Head of caudate nucleus (tissue), 42 donors: ENCODE results near the gene HDAC10.

Experiments
- DNase-seq, 42 donors: peaks; one replicate each; pipeline versions ENCODE4 v3.0.0 to v3.0.0-alpha.2; 2020 to 2021; ENCODE audit warnings: mixed read lengths in 7 of 42
- intact Hi-C: fragments of 100-400 bp; cut with DNase I; formaldehyde crosslinking; loops from one replicate; pipeline ENCODE4 v1.15.0; 2022

The HDAC10 gene

DNA sequence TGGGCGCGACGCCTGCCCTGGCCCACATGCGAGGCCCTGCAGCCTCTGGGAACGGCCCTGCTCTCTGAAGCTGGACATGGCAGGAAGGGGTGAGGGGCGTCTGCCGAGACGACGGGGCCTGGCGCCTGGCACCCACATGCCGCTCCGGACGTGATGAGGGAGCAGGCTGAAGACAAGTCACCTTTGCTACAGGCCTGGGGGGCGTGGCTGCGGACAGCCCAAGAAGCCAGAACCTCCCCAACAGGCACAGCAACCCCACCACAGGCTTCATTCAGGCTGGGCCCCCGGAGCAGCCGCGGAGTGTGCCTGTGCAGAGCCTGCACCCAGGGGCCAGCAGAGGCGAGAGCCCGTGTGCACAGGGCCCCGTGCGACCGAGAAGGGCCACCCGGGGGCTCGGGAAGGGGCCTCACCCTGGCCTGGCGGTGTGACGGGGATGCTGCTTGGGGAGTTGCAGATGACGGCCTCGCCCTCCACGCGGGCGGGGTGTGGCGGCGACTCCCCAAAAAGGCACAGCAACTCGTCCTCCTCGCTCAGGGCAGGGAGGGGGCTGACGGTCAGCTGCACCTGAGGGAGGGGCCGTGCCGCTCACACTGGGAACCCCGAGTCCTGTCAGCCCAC is 35.7 kb upstream of the HDAC10 start:
- intact Hi-C loops: no loop called here
- DNase-seq: no peak

GRCh38 chr22:50286275-50286674 is 35.2 kb upstream of the HDAC10 start:
- DNase-seq: no peak
- intact Hi-C loops: no loop called here

- intact Hi-C loops: no loop called here
- DNase-seq: no peak
These were observed 34.6 kb upstream of the HDAC10 start for GRCh38 chr22:50285568-50286229.

GRCh38 chr22:50284479-50284878 is 33.4 kb upstream of the HDAC10 start:
- DNase-seq: no peak
- intact Hi-C loops: no loop called here

GRCh38 chr22:50283821-50284220 is 32.8 kb upstream of the HDAC10 start:
- DNase-seq: no peak
- intact Hi-C loops: no loop called here

GRCh38 chr22:50282361-50283155 is 31.5 kb upstream of the HDAC10 start:
- no peak for DNase-seq
- intact Hi-C loops: no loop called here

GRCh38 chr22:50281957-50282356 is 30.9 kb upstream of the HDAC10 start:
- DNase-seq: no peak
- intact Hi-C loops: no loop called here

DNA sequence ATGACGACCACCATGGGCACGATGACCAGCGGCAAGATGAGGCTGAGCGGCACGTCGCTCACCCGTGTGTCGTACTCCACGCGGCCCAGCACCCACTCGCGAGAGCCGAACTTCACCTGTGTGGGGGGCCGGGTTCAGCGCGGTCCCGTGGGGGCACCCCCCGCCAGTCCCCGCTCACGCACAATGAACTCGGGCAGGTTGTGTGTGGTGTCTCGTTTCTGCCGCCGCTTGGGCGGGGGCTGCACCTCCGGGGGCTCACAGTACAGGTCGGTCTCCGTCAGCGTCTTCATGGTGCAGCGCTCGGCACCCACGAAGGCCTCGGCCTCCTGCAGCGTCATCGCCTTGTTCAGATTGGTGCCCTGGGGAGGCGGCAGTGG is 30.3 kb upstream of the HDAC10 start:
- intact Hi-C loops: no loop called here
- DNase-seq: no peak

- DNase-seq: no peak
- intact Hi-C loops: no loop called here
These were observed 29.8 kb upstream of the HDAC10 start for GRCh38 chr22:50280708-50281383.

GRCh38 chr22:50280022-50280707 is 29.1 kb upstream of the HDAC10 start:
- intact Hi-C loops: no loop called here
- no peak for DNase-seq

DNA sequence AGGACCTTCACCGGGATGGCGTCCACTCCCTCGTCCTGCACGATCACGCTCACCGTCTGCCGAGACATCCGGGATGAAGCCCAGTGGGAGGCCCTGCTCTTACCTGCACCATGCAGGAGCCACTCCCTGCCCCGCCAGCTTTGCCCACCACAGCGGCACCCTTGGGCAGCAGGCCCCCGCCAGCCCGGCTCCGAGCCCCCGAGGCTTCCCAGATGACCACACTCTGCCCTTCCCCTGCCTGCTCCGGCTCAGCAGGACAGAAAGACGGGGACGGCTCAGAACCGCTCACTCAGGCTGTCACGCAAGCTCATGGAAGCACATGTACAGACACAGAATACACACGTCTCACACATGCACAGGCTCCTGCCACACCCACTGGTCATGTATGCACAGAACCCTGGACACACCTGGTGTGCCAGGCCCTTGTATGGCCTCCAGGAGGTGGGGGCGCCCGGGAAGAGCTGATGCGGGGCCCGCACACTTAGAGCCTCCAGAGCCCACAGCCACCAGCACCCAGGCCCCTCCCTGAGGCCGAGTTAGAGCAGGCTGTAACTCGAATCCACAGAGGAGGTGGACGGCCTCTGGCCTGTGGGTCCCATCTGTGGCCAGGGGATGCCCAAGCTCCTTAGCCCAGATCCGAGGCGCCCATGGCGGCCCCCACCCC is 28.0 kb upstream of the HDAC10 start:
- intact Hi-C loops: loop anchor here (5.0 kb wide), 1 partner anchor 48 kb away; the partner anchor contains the start of gene DENND6B

DNA sequence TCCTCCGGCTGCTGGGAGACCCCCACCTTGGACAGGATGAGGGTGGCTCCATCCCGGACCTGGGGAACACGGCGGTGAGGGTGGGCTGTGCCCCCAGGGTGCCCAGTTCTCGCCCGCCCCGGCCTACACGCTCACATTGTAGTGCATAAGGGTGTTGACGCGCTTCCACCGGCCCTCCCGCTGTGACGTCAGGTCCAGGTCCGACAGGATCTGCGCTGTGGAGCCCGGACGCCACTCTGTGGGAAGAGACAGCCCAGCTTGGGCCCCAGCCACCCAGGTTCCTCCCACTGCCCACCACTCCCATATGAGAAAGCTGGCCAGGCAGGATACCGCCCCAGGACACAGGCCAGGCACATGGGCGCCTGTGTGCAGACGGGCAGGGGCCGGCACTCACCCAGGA is 27.4 kb upstream of the HDAC10 start:
- DNase-seq: no peak
- intact Hi-C loops: loop anchor here (5.0 kb wide), 1 partner anchor 49 kb away; the partner anchor contains the start of gene DENND6B

More for the DNA sequence above, 28.0 kb upstream of the HDAC10 start:
- DNase-seq: no peak

GRCh38 chr22:50277761-50278160 is 26.7 kb upstream of the HDAC10 start:
- intact Hi-C loops: loop anchor here (5.0 kb wide), 1 partner anchor 50 kb away; the partner anchor contains the start of gene DENND6B
- no peak for DNase-seq

DNA sequence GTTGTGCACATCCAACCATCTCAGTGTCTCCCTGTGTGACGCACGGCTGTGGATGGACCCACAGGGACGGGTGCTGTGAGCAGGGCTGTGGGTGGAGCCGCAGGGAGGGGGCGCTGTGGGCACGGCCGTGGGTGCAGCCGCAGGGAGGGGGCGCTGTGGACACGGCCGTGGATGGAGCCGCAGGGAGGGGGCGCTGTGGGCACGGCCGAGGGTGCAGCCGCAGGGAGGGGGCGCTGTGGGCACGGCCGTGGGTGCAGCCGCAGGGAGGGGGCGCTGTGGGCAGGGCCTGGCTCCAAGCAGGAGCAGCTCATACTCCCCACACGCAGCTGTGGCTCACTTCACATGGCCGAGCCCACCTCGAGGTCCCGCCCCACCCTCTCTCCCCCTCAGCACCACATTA is 25.1 kb upstream of the HDAC10 start:
- DNase-seq: peak; percentile 56 to 92 (median 80)

DNA sequence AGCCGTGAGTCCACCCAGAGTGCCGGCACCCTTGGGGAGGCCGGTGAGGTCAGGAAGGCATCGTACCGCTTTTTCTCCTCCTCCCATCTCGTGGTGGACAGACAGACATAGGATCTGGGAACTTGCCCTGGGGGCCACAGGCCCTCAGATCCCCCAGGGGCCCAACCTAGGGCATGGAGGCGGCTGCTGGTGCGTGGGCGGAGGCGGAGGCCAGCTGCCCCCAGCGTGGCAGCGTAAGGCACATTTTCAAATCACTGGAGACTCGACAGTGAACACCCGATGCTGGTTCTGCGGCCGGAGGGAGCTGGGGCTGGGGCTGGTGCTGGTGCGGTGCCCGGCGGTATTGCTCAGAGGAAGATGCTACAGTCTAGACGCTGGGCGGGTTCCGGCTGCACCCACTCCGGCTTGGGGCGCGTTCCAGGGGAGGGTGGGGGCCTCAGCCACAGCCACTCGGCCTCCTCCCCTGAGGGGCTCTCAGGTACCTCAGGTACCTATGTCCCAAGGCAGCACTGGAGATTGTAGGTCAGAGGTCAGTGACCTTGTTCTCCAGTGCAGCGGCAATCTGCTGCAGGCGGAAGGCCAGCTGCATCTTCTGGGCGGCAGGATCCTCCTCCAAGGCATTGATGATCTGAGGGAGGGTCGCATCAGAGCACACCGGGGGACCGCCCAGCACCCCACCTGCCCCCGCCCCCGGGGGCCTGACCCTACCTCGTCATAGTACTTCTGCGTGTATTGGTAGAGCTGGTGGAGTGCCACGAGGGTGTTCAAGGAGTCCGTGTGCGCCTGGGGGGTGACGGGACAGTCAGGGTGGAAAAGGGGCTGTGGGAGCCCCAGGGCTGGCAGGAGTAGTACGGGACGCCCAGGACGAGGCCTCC is 24.4 kb upstream of the HDAC10 start:
- no peak for DNase-seq
- intact Hi-C loops: loop anchor here (5.0 kb wide), 1 partner anchor 52 kb away; the partner anchor contains the start of gene DENND6B

More for the DNA sequence above, 25.1 kb upstream of the HDAC10 start:
- intact Hi-C loops: loop anchor here (5.0 kb wide), 1 partner anchor 51 kb away; the partner anchor contains the start of gene DENND6B

DNA sequence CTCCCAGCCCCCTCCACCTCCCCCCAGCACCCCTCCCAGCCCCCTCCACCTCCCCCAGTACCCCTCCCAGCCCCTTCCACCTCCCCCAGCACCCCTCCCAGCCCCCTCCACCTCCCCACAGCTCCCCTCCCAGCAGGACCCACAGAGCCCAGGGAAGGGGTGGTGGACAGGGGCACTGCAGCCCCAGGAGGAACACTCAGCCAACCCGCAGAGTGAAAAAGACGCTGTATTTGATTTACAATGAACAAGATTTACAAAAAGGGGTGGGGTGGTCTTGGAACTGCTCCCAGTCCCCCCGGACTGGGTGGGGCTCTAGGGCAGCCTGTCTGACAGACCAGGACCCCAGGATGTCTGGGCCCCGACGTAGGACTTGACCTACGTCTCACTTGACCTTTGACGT is 23.7 kb upstream of the HDAC10 start:
- intact Hi-C loops: loop anchor here (5.0 kb wide), 1 partner anchor 53 kb away; the partner anchor contains the start of gene DENND6B
- DNase-seq: no peak

- peak in 38 of 42 donors; percentile 43 to 83 (median 63) for DNase-seq
- intact Hi-C loops: no loop called here
These were observed 23.2 kb upstream of the HDAC10 start for GRCh38 chr22:50274311-50274710.
